Eye (tissue), 1 donor: Measurements from ENCODE around the gene NUP85.
"Not testable (repeated sequence)": the region's sequence is repeated elsewhere in the genome, so short reads cannot be mapped to it uniquely, and the experiment has no call there.

Source experiments
- DNase-seq: peaks from one replicate; pipeline ENCODE4 v3.0.0-alpha.2; 2015

Gene NUP85

GRCh38 chr17:75207050-75207407 lies 1.6 kb downstream of the NUP85 start:
- not testable (repeated sequence) for DNase-seq

DNA sequence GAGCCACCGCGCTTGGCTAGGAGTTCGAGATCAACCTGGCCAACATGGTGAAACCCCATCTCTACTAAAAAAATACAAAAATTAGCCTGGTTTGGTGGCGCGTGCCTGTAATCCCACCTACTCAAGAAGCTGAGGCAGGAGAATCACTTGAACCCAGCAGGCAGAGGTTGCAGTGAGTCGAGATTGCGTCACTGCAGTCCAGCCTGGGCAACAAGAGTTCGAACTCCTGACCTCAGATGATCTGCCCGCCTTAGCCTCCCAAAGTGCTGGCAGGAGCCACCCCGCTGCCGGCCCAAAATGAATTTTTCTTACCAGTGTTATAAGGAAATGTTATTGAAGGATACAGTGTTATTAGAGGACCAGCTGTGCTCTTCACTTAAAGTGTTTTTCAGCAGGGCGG lies 2.3 kb downstream of the NUP85 start:
- DNase-seq: no peak

DNA sequence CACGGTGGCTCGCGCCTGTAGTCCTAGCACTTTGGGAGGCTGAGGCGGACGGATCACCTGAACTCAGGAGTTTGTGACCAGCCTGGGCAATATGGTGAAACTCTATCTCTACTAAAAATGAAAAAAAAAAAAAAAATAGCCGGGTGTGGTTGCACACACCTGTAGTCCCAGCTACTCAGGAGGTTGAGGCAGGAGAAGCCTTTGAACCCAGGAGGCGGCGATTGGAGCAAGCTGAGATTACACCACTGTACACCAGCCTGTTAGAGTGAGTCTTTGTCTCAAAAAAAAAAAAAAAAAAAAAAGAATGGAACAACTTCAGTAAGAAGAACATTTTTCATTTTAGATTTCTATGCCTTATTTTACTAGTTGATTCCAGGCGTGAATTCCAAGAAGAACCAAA lies 2.7 kb downstream of the NUP85 start:
- no peak for DNase-seq

DNA sequence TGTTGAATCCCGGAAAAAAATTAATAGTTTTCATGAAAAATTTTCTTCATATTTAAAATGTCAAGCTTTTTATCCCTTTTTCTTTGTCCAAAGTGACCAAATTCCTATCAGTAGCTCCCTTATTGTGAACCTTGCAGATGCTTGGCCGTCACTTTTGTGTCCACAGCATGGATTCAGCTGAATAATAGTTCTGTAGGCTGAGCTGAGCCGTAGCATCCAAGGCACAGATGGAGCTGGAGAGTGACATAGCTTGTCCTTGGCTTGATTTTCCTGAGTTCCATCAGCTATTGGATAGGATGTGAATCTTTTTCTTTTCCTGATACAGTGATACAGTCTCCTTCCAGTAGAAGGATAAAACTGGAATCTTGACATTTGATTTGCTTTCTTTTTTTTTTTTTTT lies 3.6 kb downstream of the NUP85 start:
- no peak for DNase-seq

- no peak for DNase-seq
These were observed 12.7 kb downstream of the NUP85 start for GRCh38 chr17:75218131-75218530.

- no peak for DNase-seq
These were observed 14.3 kb downstream of the NUP85 start for GRCh38 chr17:75219815-75220214.

DNA sequence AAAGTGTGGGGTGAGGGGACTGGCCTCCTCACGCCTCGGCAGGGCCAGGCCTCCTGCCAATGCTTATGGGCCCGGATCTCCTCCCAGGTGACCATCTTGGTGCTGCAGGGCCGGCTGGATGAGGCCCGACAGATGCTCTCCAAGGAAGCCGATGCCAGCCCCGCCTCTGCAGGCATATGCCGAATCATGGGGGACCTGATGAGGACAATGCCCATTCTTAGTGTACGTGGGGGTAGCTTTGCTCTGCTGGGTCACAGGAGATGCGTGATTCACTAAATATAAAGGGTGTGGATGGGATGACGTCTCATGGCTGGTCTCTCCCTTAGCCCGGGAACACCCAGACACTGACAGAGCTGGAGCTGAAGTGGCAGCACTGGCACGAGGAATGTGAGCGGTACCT lies 19.5 kb downstream of the NUP85 start:
- DNase-seq: no peak

DNA sequence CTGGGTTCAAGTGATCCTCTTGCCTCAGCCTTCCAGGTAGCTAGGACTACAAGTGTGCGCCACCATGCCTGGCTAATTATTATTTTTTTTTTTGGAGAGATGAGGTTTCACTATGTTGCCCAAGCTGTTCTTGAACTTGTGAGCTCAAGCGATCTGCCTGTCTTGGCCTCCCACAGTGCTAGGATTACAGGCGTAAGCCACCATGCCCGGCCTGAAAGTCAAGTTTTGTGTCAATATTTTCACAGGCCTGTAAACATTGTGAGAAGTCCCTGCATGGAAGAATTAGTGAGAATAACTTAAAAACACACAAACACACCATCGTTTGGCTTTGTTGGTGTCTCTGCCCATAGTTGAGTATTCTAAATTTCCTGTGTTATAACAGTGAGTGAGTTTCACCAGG lies 22.2 kb downstream of the NUP85 start:
- DNase-seq: no peak

GRCh38 chr17:75228305-75228704 lies 22.8 kb downstream of the NUP85 start:
- no peak for DNase-seq

DNA sequence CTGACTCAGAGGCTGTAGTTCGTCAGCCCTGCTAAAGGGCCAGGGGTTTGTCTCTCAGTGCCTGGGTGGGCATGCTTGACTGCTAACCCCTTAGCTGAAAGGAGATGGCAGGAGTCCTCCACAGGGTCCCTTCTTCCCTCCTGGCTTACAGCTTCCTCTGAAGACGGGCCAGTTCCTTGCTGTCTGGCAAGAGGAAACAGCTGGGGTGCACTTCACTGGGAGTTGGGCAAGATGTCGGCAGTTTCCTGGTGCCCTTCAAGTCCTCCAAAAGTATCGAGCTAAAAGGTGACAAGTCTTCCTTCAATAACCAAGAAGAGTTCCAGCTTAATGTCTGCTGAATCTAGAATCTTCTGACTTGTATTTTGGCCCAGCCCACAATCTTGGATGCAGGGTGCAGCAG lies 23.4 kb downstream of the NUP85 start:
- no peak for DNase-seq

GRCh38 chr17:75231071-75231470 lies 25.6 kb downstream of the NUP85 start:
- DNase-seq: no peak

DNA sequence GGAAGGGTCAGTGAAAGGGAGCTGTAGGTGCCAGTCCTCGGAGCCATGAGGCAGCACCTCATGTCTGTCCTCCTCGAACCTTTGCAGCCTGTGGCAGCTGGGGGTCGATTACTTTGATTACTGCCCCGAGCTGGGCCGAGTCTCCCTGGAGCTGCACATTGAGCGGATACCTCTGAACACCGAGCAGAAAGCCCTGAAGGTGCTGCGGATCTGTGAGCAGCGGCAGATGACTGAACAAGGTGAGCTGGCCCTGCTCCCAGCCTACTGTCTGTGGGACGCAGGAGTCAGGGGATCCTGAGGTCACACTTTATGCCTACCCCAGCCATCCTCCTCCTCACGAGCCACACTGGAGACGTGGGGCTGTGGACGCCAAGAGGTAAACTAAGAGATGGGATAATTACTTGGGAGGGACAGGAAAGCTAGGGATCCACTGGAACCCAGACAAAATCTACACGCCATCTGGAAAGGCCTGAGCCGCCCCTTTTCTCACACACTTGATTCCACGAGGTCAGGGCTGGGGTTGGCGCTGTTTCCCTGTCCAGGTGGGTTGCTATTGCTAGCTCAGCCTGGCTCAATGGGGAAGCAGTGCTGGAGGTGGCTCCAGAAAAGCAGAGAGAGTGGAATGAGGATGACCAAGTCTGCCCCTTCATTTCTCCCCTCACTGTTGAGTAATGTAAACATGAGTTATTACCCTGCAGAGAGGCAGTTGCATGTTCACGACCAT lies 26.4 kb downstream of the NUP85 start:
- DNase-seq: no peak

DNA sequence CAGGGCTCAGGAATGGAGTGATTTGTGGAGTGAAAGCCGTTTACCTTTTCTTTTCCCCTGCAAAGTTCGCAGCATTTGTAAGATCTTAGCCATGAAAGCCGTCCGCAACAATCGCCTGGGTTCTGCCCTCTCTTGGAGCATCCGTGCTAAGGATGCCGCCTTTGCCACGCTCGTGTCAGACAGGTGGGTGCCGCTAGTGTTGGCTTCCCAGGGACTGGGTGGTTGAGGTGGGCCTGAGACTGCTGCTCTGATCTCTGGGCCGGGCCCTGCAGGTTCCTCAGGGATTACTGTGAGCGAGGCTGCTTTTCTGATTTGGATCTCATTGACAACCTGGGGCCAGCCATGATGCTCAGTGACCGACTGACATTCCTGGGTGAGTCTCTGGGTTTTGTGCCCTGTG lies 27.3 kb downstream of the NUP85 start:
- no peak for DNase-seq

DNA sequence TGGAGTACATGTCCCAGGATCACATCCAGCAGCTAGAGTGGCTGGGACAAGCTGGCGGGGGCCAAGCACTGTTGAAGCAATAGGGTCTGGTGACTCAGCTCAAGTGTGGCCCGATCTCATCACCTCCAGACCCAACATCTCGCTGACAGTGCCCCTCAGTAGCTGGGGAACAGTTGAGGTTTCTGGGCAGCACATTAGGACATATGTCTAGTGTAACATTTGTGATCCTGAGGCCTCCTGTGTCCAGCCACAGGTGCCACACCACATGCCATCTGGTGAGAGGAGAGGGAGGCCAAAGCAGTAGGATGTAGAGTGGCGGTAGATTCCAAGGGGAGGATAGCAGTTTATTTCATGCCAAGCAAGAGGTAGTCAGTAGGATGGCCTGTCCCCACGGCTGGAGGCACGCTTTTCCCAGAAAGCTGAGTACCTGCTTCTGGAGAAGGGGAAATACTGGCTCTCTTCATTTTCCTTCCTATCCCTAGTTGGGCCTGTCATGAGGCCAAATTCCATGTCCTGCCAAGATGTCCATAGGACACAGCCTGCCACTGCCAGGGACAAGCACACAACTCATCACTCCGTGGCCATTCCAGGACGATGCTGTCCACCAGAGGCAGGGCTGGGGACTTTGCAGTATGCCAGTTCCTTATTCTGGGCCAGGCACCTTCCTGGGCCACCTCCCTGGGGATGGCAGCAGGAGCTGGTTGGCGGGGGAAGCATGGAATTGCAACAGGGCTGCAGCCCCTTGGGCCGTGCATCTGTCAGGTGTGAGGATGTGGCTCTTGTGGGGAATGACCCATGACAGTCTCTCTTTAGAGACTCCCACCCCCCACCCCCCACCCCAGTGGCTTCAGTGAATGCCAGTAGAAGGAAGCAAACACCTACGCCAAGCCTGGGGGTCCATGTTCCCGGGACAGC lies 31.9 kb downstream of the NUP85 start:
- no peak for DNase-seq

DNA sequence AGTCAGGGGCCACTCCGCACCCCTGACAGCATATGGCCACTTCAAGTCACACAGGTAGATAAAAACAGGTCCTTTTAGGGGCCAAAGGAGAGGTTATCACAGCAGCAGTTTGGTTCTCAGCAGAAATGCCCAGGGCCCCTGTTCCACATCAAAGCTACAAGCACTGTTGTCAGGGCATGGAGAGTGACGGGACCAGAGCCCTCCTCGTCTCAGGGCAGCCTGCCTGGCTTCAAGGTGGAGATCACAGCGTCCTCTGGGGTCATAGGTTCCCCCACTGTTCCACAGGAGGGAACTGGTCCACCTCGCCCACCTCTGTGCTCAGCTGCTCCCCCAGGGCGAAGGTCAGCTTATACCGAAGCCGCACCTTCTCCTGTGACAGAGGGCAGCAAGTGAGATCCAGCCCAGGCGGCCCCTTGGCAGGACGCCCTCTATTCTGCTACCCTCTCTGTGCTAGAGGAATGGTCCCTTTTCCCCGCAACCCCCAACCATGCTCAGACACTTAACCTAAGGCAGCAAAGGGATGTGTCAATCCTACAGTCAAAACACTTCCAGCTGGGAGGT lies 32.6 kb downstream of the NUP85 start:
- DNase-seq: no peak

DNA sequence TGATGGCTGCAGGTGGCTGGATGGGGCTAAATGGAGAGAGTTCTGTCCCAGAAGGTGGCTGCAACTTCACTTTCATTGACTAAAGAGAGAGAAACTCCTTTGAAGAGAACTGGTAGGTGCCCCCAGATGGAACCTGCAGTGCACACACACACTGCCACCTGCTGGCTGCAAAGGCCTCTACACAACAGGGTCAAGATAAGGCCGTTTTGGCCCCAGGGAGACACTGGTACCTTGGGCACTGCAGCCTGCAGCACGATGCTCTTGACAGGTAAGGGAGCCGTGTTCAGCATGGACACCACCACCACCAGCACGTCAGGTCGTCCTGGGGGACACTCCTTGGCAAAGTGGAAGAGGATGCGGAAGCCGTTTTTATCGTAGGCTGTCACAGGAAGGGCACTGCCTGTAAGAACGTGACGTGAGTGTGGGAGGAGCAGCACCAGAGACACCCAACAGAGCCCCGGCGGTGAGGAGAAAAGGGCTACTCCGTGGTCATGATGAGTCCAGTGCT lies 33.3 kb downstream of the NUP85 start:
- peak; percentile 78 for DNase-seq

DNA sequence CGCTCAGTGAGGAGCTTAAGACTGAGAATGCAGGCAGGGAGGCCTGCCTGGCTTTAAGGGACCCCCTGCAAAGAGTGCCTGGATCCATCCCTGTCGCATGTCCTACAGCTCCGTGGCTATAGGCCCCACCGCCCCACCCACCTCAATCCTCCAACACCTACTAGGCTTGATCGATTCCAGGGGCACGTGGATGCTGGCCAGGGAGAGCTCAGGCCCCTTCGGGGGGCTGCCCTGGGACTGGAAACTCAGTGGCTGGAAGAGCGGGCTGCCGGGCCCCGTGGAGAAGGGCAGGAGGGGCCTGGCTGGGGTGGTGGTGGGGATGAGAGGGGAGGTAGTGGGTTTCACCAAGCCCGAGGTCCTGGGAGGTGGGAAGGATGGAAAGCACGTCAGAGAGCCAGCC lies 33.7 kb downstream of the NUP85 start:
- DNase-seq: no peak

- no peak for DNase-seq
These were observed 34.4 kb downstream of the NUP85 start for GRCh38 chr17:75239778-75240393.

DNA sequence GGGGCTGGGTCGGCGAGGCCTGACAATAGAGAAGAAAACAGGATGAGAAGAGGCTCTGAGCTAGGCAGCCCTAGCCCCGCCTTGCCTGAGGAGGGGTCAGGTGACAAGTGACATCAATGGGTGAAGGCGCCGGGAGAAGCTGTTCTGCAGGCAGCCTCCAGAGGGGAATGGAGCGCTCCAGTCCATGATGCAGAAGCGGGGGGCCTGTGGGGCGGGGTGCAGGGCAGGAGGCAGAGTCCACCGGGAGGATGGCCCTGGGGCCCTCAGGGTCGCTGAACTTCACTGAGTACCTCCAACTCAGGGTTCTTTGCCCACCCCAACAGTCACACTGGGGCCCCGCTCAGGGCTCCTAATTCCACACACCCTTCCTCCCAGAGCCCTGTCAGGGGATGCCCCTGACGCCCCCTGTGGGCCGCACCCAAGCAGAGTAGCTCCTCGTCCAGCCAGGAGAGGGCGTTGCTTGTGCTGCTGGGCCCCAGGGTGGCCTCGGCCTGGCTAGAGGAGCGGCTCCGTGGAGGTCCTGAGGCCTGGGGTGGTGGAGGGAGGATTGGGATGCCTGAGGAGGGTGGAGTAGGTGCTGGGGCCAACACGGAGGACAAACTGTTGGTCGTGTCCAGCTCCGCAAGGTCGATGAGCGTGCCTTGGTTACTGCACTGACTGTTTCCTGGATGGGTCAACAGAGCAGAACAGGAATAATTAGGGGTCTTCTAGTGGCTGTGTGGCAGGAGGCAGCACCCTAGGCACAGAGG lies 35.1 kb downstream of the NUP85 start:
- DNase-seq: peak; percentile 26

GRCh38 chr17:75241143-75241430 lies 35.6 kb downstream of the NUP85 start:
- DNase-seq: no peak

GRCh38 chr17:75241502-75241901 lies 36.0 kb downstream of the NUP85 start:
- no peak for DNase-seq

GRCh38 chr17:75241996-75242460 lies 36.5 kb downstream of the NUP85 start:
- no peak for DNase-seq
